ENCODE measurements around the gene MSANTD3. TPM values are rescaled to one million over a fixed set of nuclear protein-coding genes. Genes with fewer than 3 reads are reported as not detected.

Gene MSANTD3
- polyA plus RNA-seq, 4 donors: 21.3 to 24.6 (median 23.8) TPM

- no peak for DNase-seq (ENCODE audit: low read depth in 4 of 4, low spot score in 3 of 4)
Observed at GRCh38 chr9:100498592-100498991, 71.6 kb downstream of the MSANTD3 start.

GRCh38 chr9:100499460-100499859, 72.5 kb downstream of the MSANTD3 start:
- no peak for DNase-seq (ENCODE audit: low read depth in 4 of 4, low spot score in 3 of 4)

- DNase-seq (ENCODE audit: low read depth in 4 of 4, low spot score in 3 of 4): no peak
Observed at GRCh38 chr9:100499866-100500265, 72.9 kb downstream of the MSANTD3 start.

Other genes starting within 250 kb of the MSANTD3 start
- 10 to 100 TPM; 36.4 to 45.7 (median 43.7) TPM for gene TEX10, start 74.2 kb upstream of the MSANTD3 start, polyA plus RNA-seq (ENCODE audit: insufficient read length in 4 of 4)
- 10 to 100 TPM in 1 of 4 donors, 1 to 10 TPM in 3; 4.2 to 10.1 (median 6.0) TPM for gene TMEFF1, start 46.0 kb downstream of the MSANTD3 start, polyA plus RNA-seq (ENCODE audit: insufficient read length in 4 of 4)
- gene CAVIN4, start 150.9 kb downstream of the MSANTD3 start, polyA plus RNA-seq (ENCODE audit: insufficient read length in 4 of 4): 1 to 10 TPM; 2.5 to 3.3 (median 3.0) TPM